Gastrocnemius medialis (tissue), 4 donors: ENCODE measurements around the gene MACC1.

Experiments
- CTCF ChIP-seq, 5 experiments: fragments of 450-650 bp in 3 of 5; fragments of 200-600 bp in 2 of 5; sonication (generic) in 2 of 5; IDR thresholded peaks in 4 of 5; conservative IDR thresholded peaks in 1 of 5; 1 replicate in 4 of 5; 2 replicates in 1 of 5; pipeline ENCODE4 v1.5.1; 2016 to 2019; ENCODE audit warnings: antibody characterized with exemption in 5 of 5, mild to moderate bottlenecking in 3 of 5, moderate library complexity in 3 of 5
- POLR2A ChIP-seq, 2 donors: fragments of 450-650 bp; IDR thresholded peaks; one replicate each; pipeline ENCODE4 v1.6.1; 2017; ENCODE audit warnings: antibody characterized with exemption in 2 of 2, mild to moderate bottlenecking in 2 of 2, moderate library complexity in 2 of 2

- TF ChIP-seq POLR2A (IDR thresholded peaks at IDR 0.05) (no peak), CTCF (IDR thresholded peaks at IDR 0.05 in 4 of 5, conservative IDR thresholded peaks at IDR 0.05 in 1 of 5) (no peak)
Measured at GRCh38 chr7:20164425-20165145, 52.6 kb downstream of the MACC1 start.
